NCI-H2107 treated with DMSO at 0.1 percent for 48 hours (cell line): ENCODE results near the gene LZTFL1.

Experiments
- DNase-seq: peaks from one replicate; lab custom pipeline; 2025; ENCODE audit not compliant: unreplicated experiment; lab: John Stamatoyannopoulos, UW

Gene LZTFL1

DNA sequence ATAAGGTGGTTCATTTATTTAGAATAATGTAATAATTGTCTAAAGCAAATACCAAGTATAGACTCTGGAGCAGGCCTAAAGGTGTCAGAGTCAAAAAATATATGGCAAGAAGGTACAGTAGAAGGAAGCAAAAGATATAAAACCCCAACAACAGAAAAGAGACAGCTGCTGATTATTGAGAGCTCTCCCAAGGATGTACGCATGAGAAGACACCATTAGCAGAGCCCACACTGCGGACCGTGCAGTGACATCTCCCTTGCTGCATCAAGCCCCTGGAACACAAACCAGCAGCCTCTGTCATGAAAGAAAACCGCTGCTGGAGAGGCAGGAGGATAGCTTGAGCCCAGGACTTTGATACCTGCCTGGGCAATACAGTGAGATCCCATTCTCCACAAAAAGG, 27.6 kb downstream of the LZTFL1 start:
- DNase-seq = no peak

DNA sequence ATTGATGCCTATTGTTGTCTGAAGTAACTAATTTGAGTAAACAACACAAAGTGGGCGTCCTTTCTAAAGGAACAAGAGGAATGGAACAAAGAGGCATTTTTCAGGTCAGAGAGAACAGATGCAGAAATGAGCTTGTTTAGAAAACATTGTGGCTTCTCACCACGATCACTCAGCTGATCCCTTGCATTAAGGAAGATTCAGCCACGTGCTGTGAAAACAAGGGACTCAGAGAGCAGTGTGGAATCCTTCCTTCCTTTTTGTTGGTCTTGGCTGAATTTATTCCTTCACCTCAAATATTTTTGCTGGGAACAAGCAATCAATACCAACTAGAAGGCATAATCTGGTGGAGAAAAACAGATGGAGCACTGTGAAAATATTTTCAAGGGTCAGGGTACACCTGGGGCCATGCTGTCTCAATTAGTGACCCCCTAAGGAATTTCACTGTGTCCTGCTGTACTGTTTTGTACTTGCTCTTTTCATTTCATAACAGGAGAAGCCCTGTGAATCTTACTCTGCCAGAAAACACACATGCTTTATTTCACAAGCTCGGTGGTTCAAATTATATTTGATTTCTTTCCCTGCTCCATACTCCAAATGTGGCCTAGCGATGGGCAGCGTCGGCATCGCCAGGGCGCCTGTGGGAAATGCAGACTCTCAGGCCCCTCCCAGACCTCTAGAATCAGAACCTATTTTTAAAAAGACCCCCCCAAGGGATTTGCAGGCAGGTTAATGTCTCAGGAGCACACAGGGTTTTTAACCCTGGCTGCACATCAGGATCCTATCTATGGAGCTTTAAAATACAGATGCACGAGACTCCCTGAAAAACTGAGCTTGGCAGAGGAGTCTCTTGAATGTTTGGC, 34.0 kb downstream of the LZTFL1 start:
- peak; percentile 88 for DNase-seq

DNA sequence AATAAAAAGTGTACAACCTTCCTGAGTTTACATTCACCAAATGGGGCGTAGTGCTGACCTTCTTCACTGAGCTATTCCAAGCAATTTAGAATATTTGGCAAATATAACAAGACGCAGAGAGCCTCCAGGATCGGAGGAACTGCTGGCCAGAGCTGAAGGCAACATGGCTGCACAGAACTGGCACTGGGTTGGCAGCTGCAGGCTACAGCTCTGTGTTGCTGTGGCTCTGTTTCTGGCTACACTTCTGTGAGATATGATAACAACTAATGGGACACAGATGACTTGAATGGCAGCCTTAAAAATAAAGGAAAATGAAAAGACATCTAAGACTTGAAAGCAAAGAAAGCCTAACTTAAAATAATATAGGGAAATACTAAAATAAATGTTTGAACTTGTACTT, 34.8 kb downstream of the LZTFL1 start:
- peak; percentile 69 for DNase-seq

DNA sequence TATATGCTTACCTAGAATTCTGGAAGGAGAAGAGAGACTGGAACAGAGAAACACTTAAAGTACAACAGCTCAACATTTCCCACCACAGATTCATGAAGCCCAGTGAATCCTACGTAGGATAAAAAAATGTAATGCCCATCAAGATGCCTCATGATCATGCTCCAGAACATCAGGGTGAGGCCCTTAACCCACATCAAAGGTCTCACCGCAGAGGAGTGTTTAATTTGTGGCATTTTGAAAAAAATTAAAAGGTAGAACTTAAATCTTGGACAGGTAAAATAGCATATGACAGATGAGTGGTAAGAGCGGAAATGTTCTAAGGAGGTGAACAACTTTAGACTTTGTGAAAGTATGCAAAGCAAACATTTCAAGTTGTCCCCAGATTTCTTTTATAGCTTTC, 35.8 kb downstream of the LZTFL1 start:
- DNase-seq = no peak

DNA sequence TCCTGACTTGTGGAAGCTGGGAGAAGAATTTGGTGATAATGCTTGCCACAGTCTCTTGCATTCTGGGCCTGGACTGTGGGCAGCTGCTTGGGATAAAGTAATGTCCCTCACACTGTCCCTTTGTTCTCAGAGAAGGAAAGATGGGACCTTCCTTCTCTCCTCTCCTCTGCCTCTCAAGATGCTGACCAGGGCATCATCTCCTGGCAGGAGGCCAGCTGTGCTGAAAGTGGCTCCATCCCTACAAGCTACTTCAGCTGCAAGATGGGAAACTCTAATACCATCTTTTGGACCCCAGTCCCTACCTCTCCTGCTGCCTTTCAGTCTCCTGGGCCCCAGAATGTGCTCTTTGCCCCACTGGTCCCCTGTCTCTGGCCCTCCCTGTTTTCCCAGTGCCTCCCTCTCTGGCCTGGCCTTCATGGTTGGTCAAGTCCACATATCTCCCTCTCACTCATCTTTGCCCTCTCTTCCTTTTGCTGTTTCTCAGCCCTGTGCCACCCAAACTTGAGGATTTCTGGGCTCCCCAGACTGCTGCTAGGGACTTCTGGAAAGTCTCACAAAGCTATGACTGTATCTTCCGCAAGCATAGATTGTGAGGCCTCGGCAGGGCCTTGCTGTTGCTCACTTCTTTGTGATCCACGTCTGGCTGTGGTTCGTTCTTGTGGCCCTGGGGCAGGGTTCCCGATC, 38.5 kb downstream of the LZTFL1 start:
- DNase-seq = no peak

DNA sequence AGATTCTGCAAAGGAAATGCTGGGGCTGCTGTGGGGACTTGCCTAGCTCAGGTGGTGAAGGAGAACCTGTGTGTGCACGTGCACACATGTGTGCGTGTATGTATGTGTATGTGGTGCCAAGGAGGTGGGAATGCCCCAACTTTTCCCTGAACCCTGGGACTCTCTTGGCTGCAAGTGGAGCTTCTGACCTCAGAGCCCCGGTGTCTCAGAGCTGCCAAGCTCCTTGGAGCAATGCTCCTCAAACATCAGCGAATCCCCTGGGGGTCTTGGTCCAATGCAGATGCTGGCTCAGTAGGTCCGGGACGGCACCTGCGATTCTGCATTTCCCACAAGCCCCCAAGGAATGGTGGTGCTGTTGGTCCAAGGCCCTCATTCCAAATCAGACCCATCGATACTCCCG, 39.8 kb downstream of the LZTFL1 start:
- DNase-seq = no peak

DNA sequence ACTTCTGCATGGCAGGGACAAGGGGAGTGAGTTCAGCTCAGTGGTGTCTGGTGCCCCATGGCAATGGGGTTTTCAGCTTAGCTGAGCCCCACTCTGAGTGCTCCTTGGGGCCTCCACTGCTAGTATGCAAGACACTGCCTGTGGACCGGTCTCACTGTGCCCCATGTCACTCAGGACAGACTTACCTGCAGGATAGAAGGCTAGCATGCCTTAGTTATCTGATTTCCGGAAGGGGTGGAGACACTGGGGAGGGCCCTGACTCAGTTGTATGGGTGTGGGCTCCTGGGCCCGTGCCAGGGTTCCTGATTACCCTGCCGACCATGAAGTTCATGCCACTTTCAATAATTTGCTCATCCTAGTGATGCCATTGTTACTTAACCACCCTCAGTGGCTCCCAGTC, 41.3 kb downstream of the LZTFL1 start:
- DNase-seq = no peak

DNA sequence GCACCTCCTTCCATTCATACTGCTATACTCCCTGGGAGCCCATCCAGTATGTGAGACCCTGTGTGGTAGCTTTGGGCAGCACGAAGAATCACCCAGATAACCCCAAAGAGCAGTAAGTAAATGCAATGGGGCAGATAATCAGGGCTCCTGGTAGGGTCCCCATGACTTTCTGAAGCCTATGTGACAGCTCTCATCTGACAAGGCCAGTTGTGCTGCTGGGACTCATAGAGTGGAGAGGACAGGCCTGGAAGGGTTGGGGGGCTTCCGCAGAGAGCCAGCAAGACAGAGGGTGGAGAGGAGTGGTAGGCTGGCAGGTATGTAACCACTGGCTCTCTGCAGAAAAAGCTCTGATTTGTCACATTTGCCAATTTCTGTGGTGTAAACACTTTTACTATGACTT, 42.3 kb downstream of the LZTFL1 start:
- DNase-seq = no peak

DNA sequence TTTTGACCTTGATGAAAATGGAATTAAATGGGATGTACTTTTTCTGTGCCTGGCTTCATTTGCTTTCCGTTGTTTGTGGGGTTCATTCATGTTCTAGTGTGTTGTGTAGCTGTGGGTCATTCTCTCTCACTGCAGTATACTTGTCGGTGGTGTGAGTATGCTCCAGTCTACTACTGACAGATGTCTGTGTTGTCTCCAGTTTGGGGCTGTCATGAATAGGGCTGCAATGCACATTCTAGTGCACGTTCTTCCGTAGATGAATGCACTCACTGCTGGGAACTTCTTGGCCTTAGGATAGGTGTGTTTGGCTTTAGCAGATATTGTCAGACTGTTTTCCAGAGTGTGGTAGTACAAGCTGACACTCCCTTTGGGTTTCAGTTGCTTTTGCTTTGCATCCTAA, 43.9 kb downstream of the LZTFL1 start:
- no peak for DNase-seq

DNA sequence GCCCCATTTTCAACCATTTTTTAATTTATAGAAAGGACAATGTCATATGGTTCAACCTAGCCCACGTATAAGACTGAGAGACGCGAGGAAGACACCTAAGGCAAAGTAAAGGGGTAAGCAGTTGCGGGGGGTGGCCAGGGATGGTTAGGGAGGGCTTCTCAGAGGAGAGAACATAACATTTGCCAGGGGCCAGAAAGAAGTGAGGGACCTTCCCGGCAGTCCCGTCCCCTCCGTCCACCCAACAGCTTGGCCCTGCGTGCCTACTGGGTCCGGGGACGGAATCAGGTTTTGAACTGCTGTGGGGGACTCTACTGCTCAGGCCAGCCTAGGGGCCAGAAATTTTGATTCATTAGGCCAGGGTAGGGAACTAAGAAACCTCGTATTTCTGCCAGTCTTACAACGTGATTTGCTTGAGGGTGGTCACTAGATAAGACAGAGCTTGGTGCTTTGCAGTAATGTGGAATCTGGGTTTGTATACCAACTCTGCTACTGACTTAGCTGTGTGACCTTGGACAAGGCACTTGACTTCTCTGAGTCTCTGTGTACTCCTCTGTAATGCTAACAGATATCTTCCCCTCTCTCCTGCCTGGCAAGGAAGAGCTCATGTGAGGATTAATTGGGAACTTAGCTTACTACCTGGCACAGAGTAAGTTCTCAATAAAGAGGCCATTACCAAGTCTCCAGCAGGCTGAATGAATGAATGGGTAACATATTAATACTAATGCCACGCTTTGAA, 44.8 kb downstream of the LZTFL1 start:
- DNase-seq = no peak

DNA sequence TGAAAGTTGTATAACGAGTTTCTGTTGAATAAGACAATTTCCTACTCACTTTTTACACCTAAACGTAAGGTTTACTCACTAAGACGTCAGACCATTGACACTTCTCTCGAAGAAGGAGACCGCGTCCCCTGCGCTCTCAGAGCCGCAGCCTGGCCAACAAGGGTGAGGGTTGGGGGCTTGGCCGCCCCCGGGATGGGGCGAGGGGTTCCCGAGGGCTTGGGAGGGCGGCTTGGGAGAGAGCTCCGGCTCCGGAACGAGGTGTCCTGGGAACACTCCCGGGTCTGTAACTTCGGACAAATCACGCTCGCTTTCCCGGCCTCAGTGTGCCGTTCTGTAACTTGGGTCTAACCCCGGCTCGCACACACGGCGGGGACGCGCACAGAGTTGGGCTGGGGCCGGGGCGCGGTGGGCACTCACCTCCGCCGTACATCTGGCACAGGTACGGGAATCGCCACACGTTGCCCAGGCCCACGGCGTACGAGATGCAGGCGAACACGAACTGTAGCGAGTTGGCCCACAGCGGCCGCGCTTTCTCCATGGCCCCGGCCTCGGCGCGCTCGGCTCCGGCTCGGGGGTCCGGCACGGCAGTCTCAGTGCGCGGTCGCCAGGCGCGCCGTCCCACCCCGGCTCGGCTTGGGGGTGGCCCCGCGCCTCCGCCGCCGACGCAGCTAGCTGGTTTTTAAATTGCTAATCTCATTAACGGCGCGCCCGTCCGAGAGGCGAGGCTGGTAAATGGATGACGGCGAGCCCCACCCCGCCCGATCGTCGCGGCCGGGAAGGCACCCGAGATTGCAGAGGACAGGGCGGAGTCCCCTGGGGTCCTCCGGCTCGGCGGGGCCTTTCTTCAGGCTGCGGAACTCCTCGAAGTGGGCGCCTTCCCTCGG, 45.8 kb downstream of the LZTFL1 start, which contains the start of gene SLC6A20:
SLC6A20 (minus strand) TSS at position 655 of the 884 bp plus-strand sequence; CDS start at position 538, 117 bp downstream.
- no peak for DNase-seq

DNA sequence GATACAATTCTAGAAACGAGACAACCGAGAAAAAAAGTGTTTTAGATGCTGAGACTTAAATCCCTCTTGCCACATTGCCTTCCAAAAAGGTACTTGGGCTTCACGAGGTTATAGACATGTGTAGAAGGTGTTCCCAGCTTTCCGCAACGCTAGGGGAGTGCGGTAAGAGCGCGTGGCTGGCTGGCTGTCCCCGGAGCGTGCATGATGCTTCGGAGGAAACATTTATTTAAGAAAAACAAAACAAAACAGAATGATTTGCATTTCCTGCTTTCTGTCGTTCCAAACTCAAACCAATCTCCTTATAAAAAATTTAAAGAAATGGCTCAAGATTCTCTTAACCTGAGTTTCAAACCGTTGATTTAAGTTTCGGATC, 46.4 kb downstream of the LZTFL1 start:
- no peak for DNase-seq

DNA sequence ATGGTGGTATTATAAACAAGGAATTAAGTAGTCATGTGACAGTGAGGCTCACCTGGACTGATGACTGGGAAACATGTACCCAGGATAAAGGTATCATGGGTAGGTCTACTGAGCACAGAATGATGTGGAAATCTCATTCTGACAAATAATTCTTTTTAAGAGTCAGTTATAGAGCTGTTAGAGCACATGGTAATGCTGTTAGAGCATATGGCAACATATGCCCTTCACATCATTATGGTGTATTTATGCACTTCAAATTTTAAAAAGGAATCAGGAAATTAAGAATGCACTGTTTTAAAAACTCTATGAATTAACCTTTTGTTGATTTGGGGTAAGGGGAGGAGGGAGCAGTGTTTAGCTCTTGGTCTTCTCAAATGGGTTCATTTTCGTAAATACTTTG, 47.3 kb downstream of the LZTFL1 start:
- DNase-seq = no peak

DNA sequence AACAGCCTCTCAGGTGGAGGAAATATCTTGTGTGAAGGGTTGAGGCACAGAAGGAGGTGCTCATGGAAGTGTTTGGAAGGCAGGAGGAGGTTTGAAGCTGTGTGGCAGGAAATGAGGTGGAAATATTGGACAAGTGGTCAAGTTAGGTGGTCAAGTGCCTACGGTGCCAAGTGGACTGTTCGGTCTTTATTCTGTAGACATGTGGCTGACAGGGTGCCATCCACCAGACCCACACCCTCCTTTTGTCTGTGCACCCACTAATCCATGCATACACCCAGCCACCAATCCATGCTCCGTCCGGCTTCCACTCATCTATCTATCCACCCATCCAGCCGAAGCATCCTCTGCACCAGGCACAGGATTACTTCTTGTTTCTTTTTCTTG, 47.8 kb downstream of the LZTFL1 start:
- no peak for DNase-seq

DNA sequence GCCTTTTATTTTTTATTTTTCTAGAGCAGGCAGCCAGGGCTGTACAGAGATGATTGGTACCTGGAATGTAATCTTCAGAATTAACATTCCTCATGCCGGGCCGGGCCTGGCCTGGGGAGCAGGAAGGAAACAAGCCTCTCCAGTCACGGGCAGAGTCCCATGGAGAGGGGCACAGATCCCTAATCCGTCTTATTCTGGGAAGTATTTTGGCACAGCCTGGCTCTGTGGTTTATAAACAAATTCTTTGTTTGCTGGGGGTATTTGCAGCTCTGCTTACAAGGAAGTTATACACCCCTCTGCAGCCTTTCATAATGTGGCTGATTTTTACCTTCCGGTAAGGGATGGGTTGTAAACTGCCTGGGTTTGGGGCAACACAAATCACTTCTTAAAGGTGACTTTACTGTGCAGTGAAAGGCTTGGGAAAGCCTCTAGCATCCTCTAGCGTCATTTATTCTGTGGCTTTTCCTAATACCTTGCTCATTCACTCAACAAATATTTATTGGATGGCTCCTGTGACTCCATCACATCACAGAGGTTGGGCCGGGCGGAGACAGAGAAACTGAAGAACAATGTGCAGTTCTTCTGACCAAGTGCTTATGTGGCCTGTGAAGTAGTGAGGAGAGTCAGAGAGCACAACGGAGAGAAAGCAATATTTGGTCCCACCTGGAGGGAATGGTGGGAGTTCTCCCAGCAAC, 48.3 kb downstream of the LZTFL1 start:
- no peak for DNase-seq

DNA sequence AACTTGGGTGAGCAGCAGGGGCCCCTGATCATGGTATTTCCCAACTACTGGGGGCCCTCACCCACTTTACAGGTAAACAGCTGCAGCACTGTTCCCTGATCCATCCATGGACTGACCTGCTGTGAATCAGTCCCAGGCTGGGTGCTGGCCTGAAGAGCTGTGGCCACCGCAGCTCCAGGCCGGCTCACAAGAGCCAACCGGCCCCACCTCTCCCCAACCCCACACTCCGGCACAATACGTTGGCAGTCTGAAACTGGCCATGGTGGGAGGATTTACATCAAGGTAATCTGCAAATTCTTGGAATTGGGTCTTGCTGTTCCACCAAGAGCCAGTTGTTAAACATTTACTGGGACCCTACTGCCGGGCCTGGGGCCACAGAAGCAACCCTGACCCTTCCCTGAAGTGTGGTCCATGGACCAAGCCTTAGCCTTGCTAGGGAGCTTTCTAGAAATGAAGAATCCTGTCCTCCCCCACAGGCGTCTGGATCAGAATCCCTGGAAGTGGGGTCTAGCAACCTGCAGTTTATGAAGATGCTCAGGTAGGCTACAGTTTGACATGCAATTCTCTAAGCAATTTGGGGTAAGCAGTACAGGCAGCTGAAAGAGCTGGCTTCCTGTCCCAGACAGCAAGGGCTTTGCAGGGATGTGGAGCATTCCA, 49.3 kb downstream of the LZTFL1 start:
- DNase-seq = no peak

DNA sequence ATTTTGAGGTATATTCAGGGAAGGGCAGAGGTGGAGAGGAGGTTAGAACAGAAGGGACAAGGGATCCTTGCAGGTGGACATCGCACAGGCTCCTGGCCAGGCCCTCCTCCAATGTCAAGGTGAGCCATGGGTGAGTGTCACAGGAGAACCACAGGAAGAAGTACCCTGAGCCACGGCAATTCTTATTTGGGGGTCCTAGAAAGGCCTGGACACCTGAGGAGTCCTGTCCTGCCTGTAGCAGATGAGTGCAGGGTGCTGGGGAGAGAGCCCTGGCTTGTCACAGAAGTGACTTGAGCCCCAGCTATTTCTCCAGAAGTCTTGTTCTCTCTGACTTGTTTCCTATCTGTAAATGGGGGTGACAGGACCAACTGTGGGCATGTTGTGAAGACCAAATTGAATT, 49.9 kb downstream of the LZTFL1 start:
- no peak for DNase-seq

DNA sequence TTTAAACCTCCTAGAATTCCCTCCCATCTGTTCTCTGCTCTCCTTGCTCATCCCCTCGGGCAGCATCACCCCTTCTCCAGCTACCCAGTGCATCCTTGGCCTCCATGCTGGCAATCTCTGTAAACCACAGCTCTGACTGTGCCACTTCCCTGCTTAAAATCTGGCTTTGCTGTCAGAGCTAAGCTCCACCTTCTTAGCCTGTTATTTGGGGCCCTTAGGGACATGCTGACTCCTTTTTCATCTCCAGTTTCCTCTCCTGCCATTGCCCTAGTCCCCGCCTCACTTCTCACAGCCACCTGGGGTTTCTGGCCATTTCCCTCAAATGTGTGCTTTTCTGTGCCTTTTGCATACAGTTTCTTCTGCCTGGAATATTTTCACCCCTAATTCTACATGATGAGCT, 51.3 kb downstream of the LZTFL1 start:
- DNase-seq = no peak

DNA sequence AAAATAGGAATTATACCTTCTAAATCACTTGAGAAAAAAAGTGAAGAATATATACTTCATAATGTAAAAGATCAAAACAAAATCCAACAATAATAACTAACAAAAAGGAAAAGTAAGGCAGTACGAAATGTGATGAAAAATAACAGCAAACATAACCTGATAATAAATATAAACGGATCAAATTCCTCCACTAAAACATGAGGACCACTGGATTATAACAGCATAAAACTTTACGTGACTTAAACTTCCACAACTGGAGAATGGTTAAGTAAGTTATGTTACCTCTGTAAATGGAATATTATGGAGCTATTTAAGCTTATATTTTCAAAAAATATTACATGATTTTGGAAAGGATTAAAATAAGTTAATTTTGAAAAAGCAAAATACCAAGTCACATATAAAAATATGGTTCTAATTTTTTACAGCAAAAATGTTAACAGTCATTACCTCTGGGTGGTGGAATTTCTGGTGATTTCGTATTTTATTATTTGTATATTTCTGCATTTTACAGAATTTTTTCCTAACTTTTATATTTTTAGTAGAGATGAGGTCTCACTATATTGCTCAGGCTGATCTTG, 52.6 kb downstream of the LZTFL1 start:
- DNase-seq = no peak
